ENCODE measurements around the gene RBBP8NL.

DNA sequence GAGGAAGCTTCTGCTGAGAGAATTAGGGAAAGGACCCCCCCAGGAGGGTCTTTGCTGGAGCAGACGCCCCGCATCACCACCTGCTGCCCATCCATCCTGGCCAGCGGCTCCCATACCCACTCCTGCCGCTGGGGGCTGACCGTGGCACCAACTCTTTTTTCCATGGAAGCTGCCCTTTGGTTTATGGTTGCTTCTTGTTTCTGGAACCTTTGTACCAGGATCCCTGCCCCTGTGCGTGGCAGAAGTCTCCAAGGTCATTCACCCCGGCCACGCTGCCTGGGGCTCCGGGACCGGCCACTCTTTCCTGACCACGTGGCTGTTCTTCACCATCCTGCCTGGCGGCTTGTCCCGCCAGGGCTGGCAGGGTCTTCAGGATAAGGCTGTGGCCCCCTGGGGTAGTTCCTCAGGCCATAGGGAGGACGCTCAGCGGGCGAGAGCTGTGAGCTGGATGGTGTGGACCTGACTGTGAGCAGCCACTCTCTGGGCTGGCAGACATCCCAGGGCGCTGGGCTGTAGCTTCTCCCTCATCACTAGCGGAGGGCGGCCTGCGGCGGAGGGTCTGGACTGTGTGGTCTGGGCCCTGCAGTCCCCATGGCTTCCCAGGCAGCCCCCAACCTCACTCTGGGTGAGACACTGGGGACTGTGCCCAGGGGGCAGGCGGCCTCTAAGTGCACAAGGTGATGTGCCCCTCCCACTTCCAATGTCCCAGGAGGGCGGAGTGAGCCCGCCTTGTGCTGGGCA lies 22.8 kb upstream of the RBBP8NL start:
- TF ChIP-seq POLR2A (IDR thresholded peaks at IDR 0.05) (no peak), CTCF (IDR thresholded peaks at IDR 0.05) (no peak)
